ENCODE measurements around the gene CD14. TPM values are rescaled to one million over a fixed set of nuclear protein-coding genes. Genes with fewer than 3 reads are reported as not detected.
A peak's percentile ranks its signal among the peaks of the same experiment; 100 is the strongest.
"Not testable (repeated sequence)": the region's sequence is repeated elsewhere in the genome, so short reads cannot be mapped to it uniquely, and the experiment has no call there.

CD14 gene
- total RNA-seq, 2 experiments from 2014 or later, result 0.76 to 1.0 TPM

- Histone ChIP-seq H3K9me3 (ENCODE audit: low read length) (no peaks in the 10 kb centered on the region), H3K4me3 (ENCODE audit: low read depth, low read length, poor library complexity, severe bottlenecking) (no peak overlapping the region), H4K20me1 (ENCODE audit: insufficient read depth, low read length) (0 out of 2 replicates have a peak, but pooled peaks cover 5% of the 10 kb centered on the region), H3K4me2 (ENCODE audit: low read length) (no peak overlapping the region), H3K36me3 (ENCODE audit: insufficient read depth, low read length) (peaks cover 47% of the 10 kb centered on the region), H2AFZ (ENCODE audit: low read length) (no peak overlapping the region), H3K79me2 (ENCODE audit: insufficient read depth, low read depth, low read length) (peaks cover 22% of the 10 kb centered on the region; the same call in 1 of the 2 replicates), H3K27ac (ENCODE audit: low read depth, low read length, poor library complexity, severe bottlenecking) (no peak overlapping the region), H3K4me1 (ENCODE audit: insufficient read depth, low read length, poor library complexity, severe bottlenecking) (peaks cover 15% of the 10 kb centered on the region), H3K9me2 (ENCODE audit: insufficient read depth, low read length) (no peaks in the 10 kb centered on the region)
- ChIA-PET POLR2A (interaction anchor here (1.2 to 1.6 kb wide), 3 partner anchors 37 to 240 kb away, joined by 3 to 4 read pairs (median 3); partner anchors contain the start of gene ANKHD1), CTCF (ENCODE audit: unreplicated experiment) (no interaction called here)
- no TSS peak for BruUV-seq (replicated peaks)
- TF ChIP-seq EZH2phosphoT487 (IDR thresholded peaks at IDR 0.05; ENCODE audit: borderline replicate concordance, low read depth, low read length) (no peak), CTCF (conservative IDR thresholded peaks at IDR 0.05; ENCODE audit: low read length) (no peak)
- DNase-seq (ENCODE audit: low spot score), result no peak
- intact Hi-C loops (cut with micrococcal nuclease; ENCODE audit: unreplicated experiment), result no loop called here
These were observed 8.7 kb upstream of the CD14 start for GRCh38 chr5:140641716-140642115.

- Histone ChIP-seq H2AFZ (ENCODE audit: low read length) (peak within 1 kb of the TSS; percentile 98), H3K9me3 (ENCODE audit: low read length) (no peaks in the 10 kb centered on the region), H3K4me3 (ENCODE audit: low read depth, low read length, poor library complexity, severe bottlenecking) (peak within 1 kb of the TSS; percentile 76), H4K20me1 (ENCODE audit: insufficient read depth, low read length) (0 out of 2 replicates have a peak, but pooled peaks cover under 1% of the 10 kb centered on the region), H3K79me2 (ENCODE audit: insufficient read depth, low read depth, low read length) (peaks cover 5% of the 10 kb centered on the region; the same call in 1 of the 2 replicates), H3K36me3 (ENCODE audit: insufficient read depth, low read length) (peaks cover 28% of the 10 kb centered on the region; the same call in 1 of the 2 replicates), H3K9me2 (ENCODE audit: insufficient read depth, low read length) (no peaks in the 10 kb centered on the region), H3K4me1 (ENCODE audit: insufficient read depth, low read length, poor library complexity, severe bottlenecking) (peaks cover 11% of the 10 kb centered on the region), H3K27ac (ENCODE audit: low read depth, low read length, poor library complexity, severe bottlenecking) (peak within 1 kb of the TSS; percentile 25), H3K4me2 (ENCODE audit: low read length) (peak within 1 kb of the TSS; percentile 77)
- DNase-seq (ENCODE audit: low spot score), result peak; percentile 91
- no TSS peak for BruUV-seq (replicated peaks)
- POLR2A ChIA-PET, result interaction anchor here (0.6 to 1.9 kb wide), 4 partner anchors 8 to 287 kb away, joined by 3 to 9 read pairs (median 6); partner anchors contain the start of genes IK, NDUFA2 and ZMAT2
- TF ChIP-seq CTCF (conservative IDR thresholded peaks at IDR 0.05; ENCODE audit: low read length) (peak; percentile 70), EZH2phosphoT487 (IDR thresholded peaks at IDR 0.05; ENCODE audit: borderline replicate concordance, low read depth, low read length) (no peak)
- intact Hi-C loops (cut with micrococcal nuclease; ENCODE audit: unreplicated experiment), result loop anchor here (1.0 to 10.0 kb wide), 5 partner anchors 75 to 395 kb away; partner anchors contain the start of genes ANKHD1, APBB3, SLC35A4 and SRA1
- CTCF ChIA-PET (ENCODE audit: unreplicated experiment), result interaction anchor here (0.6 to 1.3 kb wide), 2 partner anchors 8 to 74 kb away, joined by 3 read pairs; partner anchors contain the start of genes IK and NDUFA2
These were observed 6.4 kb upstream of the CD14 start, which contains the start of gene TMCO6 for GRCh38 chr5:140639148-140639981. Gene TMCO6 (plus strand): TSS chr5:140639451. CDS start chr5:140639528, 77 bp downstream.

GRCh38 chr5:140638898-140639147 is 5.8 kb upstream of the CD14 start:
- H3K79me2 ChIP-seq (ENCODE audit: insufficient read depth, low read depth, low read length); H4K20me1 ChIP-seq (ENCODE audit: insufficient read depth, low read length); H3K9me3 ChIP-seq (ENCODE audit: low read length); DNase-seq (ENCODE audit: low spot score); H3K27ac ChIP-seq (ENCODE audit: low read depth, low read length, poor library complexity, severe bottlenecking); BruUV-seq (replicated peaks); H3K9me2 ChIP-seq (ENCODE audit: insufficient read depth, low read length): not testable (repeated sequence)
- intact Hi-C loops (cut with micrococcal nuclease; ENCODE audit: unreplicated experiment), result loop anchor here (1.0 to 10.0 kb wide), 5 partner anchors 74 to 394 kb away; partner anchors contain the start of genes ANKHD1, APBB3, SLC35A4 and SRA1
- peaks cover 11% of the 10 kb centered on the region for H3K4me1 ChIP-seq (ENCODE audit: insufficient read depth, low read length, poor library complexity, severe bottlenecking)
- peak overlapping the region; percentile 76 for H3K4me3 ChIP-seq (ENCODE audit: low read depth, low read length, poor library complexity, severe bottlenecking)
- POLR2A ChIA-PET, result interaction anchor here (0.6 to 1.9 kb wide), 4 partner anchors 8 to 286 kb away, joined by 3 to 9 read pairs (median 6); partner anchors contain the start of genes IK, NDUFA2 and ZMAT2
- peaks cover 23% of the 10 kb centered on the region; the same call in 1 of the 2 replicates for H3K36me3 ChIP-seq (ENCODE audit: insufficient read depth, low read length)
- CTCF ChIA-PET (ENCODE audit: unreplicated experiment), result interaction anchor here (1.3 kb wide), 1 partner anchor 9 kb away, joined by 3 read pairs; the partner anchor contains the start of genes IK and NDUFA2
- peak overlapping the region; percentile 98 for H2AFZ ChIP-seq (ENCODE audit: low read length)
- peak overlapping the region; percentile 54 for H3K4me2 ChIP-seq (ENCODE audit: low read length)
